Mesenchymal stem cell (in vitro differentiated cells and primary cell): ENCODE measurements around the gene ATP5MK.
"Not testable (repeated sequence)": the region's sequence is repeated elsewhere in the genome, so short reads cannot be mapped to it uniquely, and the experiment has no call there.

Source experiments
- DNase-seq: peaks from one replicate; pipeline ENCODE4 v3.0.0-alpha.2; 2013
- H2AFZ ChIP-seq: one replicate; pipeline ENCODE4 v1.6.1; 2013; ENCODE audit warnings: low read depth, mild to moderate bottlenecking, control low read depth, inconsistent platforms, low read length, moderate library complexity
- H2AK5ac ChIP-seq: 2 replicates; pipeline ENCODE4 v1.6.1; 2013; ENCODE audit warnings: low read length, moderate library complexity, mild to moderate bottlenecking, inconsistent platforms; ENCODE audit not compliant: severe bottlenecking
- H2BK120ac ChIP-seq: one replicate; pipeline ENCODE4 v1.6.1; 2013; ENCODE audit warnings: low read depth, mild to moderate bottlenecking, inconsistent platforms, low read length, moderate library complexity
- H2BK12ac ChIP-seq, 2 experiments: one replicate each; pipeline ENCODE4 v1.6.1; 2013; ENCODE audit warnings: inconsistent platforms in 2 of 2, low read length in 2 of 2, mild to moderate bottlenecking in 2 of 2, moderate library complexity in 2 of 2, control low read depth in 1 of 2
- H2BK15ac ChIP-seq: one replicate; pipeline ENCODE4 v1.6.1; 2013; ENCODE audit warnings: mild to moderate bottlenecking, low read depth, inconsistent platforms; ENCODE audit not compliant: poor library complexity, severe bottlenecking
- H2BK5ac ChIP-seq: 2 replicates; pipeline ENCODE4 v1.6.1; 2013; ENCODE audit warnings: low read depth, mild to moderate bottlenecking, low read length, control low read depth, inconsistent platforms; ENCODE audit not compliant: poor library complexity, severe bottlenecking
- H3K14ac ChIP-seq, 2 experiments: one replicate each; pipeline ENCODE4 v1.6.1; 2013; ENCODE audit warnings: inconsistent platforms in 2 of 2, low read length in 2 of 2, control low read depth in 1 of 2, mild to moderate bottlenecking in 1 of 2, moderate library complexity in 1 of 2
- H3K18ac ChIP-seq, 2 experiments: one replicate each; pipeline ENCODE4 v1.6.1; 2013; ENCODE audit warnings: inconsistent platforms in 2 of 2, low read length in 2 of 2, control low read depth in 1 of 2, low read depth in 1 of 2, mild to moderate bottlenecking in 1 of 2
- H3K23ac ChIP-seq, 2 experiments: one replicate each; pipeline ENCODE4 v1.6.1; 2013; ENCODE audit warnings: inconsistent platforms in 2 of 2, low read length in 2 of 2, mild to moderate bottlenecking in 2 of 2, moderate library complexity in 2 of 2, control low read depth in 1 of 2
- H3K27ac ChIP-seq: 2 replicates; pipeline ENCODE4 v1.5.1; 2013; ENCODE audit warnings: mild to moderate bottlenecking, moderate library complexity, low read length, control low read depth, inconsistent platforms; ENCODE audit not compliant: poor library complexity, severe bottlenecking
- H3K27me3 ChIP-seq, 2 experiments: 2 replicates each; pipeline versions ENCODE4 v1.6.1 to v1.7.0; 2013; ENCODE audit warnings: low read length in 2 of 2, mild to moderate bottlenecking in 2 of 2, moderate library complexity in 2 of 2, control low read depth in 1 of 2, inconsistent platforms in 1 of 2; ENCODE audit not compliant: control insufficient read depth in 1 of 2, insufficient read depth in 1 of 2
- H3K36me3 ChIP-seq, 2 experiments: 2 replicates each; pipeline versions ENCODE4 v1.6.1 to v1.7.0; 2013; ENCODE audit warnings: low read length in 2 of 2, control low read depth in 1 of 2, inconsistent platforms in 1 of 2, low read depth in 1 of 2, mild to moderate bottlenecking in 1 of 2; ENCODE audit not compliant: insufficient read depth in 2 of 2, control insufficient read depth in 1 of 2
- H3K4ac ChIP-seq, 2 experiments: one replicate each; pipeline ENCODE4 v1.6.1; 2013; ENCODE audit warnings: inconsistent platforms in 2 of 2, low read length in 2 of 2, mild to moderate bottlenecking in 2 of 2, moderate library complexity in 2 of 2, control low read depth in 1 of 2, low read depth in 1 of 2
- H3K4me1 ChIP-seq: 2 replicates; pipeline ENCODE4 v1.6.1; 2013; ENCODE audit warnings: low read depth, low read length, control low read depth; ENCODE audit not compliant: control insufficient read depth, insufficient read depth
- H3K4me2 ChIP-seq: 2 replicates; pipeline ENCODE4 v1.6.1; 2013; ENCODE audit warnings: low read length, mild to moderate bottlenecking, inconsistent platforms; ENCODE audit not compliant: poor library complexity, severe bottlenecking
- H3K4me3 ChIP-seq, 2 experiments: 2 replicates each; pipeline versions ENCODE4 v1.5.1 to v1.7.0; 2013; ENCODE audit warnings: low read length in 2 of 2, mild to moderate bottlenecking in 2 of 2, control low read depth in 1 of 2, low read depth in 1 of 2; ENCODE audit not compliant: insufficient read depth in 1 of 2
- H3K79me1 ChIP-seq: replicated peaks from 2 replicates; pipeline ENCODE4 v1.6.1; 2013; ENCODE audit warnings: mild to moderate bottlenecking, control low read depth, low read length, inconsistent platforms; ENCODE audit not compliant: poor library complexity, severe bottlenecking
- H3K9ac ChIP-seq: 2 replicates; pipeline ENCODE4 v1.7.0; 2013; ENCODE audit warnings: mild to moderate bottlenecking, low read length, moderate library complexity
- H3K9me3 ChIP-seq: 2 replicates; pipeline ENCODE4 v1.7.0; 2013; ENCODE audit warnings: mild to moderate bottlenecking, low read length; ENCODE audit not compliant: control insufficient read depth
- H4K8ac ChIP-seq: one replicate; pipeline ENCODE4 v1.6.1; 2013; ENCODE audit warnings: inconsistent platforms, mild to moderate bottlenecking, low read length, moderate library complexity
- H4K91ac ChIP-seq: one replicate; pipeline ENCODE4 v1.6.1; 2013; ENCODE audit warnings: mild to moderate bottlenecking, low read length, inconsistent platforms
- WGBS: methylation state at CpG from one replicate; pipeline ENCODE4 v1.1.7; 2013; ENCODE audit warnings: mixed read lengths; 5-methylcytosine and 5-hydroxymethylcytosine counted together

Gene ATP5MK

DNA sequence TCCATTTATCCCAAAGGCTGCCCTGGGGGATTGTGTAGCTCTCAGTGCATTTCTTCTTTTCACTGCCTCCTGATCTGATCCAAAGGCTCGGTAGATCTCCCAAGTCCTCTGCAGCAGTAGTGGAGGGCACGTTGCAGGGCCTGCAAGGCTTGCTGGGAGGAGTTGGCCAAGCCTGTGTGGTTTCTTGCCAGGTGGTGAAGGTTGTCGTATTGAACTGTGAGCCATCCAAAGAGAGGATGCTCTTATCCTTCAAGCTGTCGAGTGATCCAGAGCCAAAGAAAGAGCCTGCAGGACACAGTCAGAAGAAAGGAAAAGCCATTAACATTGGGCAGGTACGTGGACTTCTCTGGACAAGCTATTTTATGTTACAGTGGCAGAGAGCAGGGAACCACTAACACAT, 21.3 kb upstream of the ATP5MK start:
- no peak overlapping the region for H2AFZ ChIP-seq

GRCh38 chr10:103417148-103417469, 20.8 kb upstream of the ATP5MK start:
- H2AK5ac ChIP-seq, H2AFZ ChIP-seq, H3K4ac ChIP-seq, H4K8ac ChIP-seq, H3K4me2 ChIP-seq, H2BK120ac ChIP-seq, H3K14ac ChIP-seq, DNase-seq, H3K27ac ChIP-seq, H3K9ac ChIP-seq, H3K27me3 ChIP-seq, H2BK15ac ChIP-seq, H3K9me3 ChIP-seq, H2BK12ac ChIP-seq, H2BK5ac ChIP-seq, H3K23ac ChIP-seq, H4K91ac ChIP-seq, H3K4me1 ChIP-seq, H3K18ac ChIP-seq, H3K4me3 ChIP-seq: not testable (repeated sequence)
- 97% methylated on average over 5 of the region's 5 CpGs for WGBS
- Histone ChIP-seq H3K79me1 (peaks cover 21% of the 10 kb centered on the region), H3K36me3 (peaks cover 86 to 94% of the 10 kb centered on the region in 2 experiments)

More for the DNA sequence above, 21.3 kb upstream of the ATP5MK start:
- no peaks in the 10 kb centered on the region for H3K4me1 ChIP-seq
- no peak overlapping the region for H3K4me2 ChIP-seq
- no peak overlapping the region for H2BK12ac ChIP-seq
- peaks cover 83 to 94% of the 10 kb centered on the region in 2 experiments for H3K36me3 ChIP-seq
- no peaks in the 10 kb centered on the region for H3K27me3 ChIP-seq
- H2BK120ac ChIP-seq = no peak overlapping the region
- no peak overlapping the region for H2AK5ac ChIP-seq
- H3K79me1 ChIP-seq = peaks cover 24% of the 10 kb centered on the region
- no peak overlapping the region for H4K91ac ChIP-seq
- H3K9ac ChIP-seq = no peak overlapping the region
- no peak overlapping the region for H2BK5ac ChIP-seq
- H3K14ac ChIP-seq = no peak overlapping the region
- 96% methylated on average over 5 of the region's 5 CpGs for WGBS
- no peaks in the 10 kb centered on the region for H3K9me3 ChIP-seq
- no peak overlapping the region for H3K18ac ChIP-seq
- H2BK15ac ChIP-seq = no peak overlapping the region
- DNase-seq = no peak
- H3K23ac ChIP-seq = no peak overlapping the region
- H3K4ac ChIP-seq = no peak overlapping the region
- H3K27ac ChIP-seq = no peak overlapping the region
- H3K4me3 ChIP-seq = no peak overlapping the region
- H4K8ac ChIP-seq = no peak overlapping the region

DNA sequence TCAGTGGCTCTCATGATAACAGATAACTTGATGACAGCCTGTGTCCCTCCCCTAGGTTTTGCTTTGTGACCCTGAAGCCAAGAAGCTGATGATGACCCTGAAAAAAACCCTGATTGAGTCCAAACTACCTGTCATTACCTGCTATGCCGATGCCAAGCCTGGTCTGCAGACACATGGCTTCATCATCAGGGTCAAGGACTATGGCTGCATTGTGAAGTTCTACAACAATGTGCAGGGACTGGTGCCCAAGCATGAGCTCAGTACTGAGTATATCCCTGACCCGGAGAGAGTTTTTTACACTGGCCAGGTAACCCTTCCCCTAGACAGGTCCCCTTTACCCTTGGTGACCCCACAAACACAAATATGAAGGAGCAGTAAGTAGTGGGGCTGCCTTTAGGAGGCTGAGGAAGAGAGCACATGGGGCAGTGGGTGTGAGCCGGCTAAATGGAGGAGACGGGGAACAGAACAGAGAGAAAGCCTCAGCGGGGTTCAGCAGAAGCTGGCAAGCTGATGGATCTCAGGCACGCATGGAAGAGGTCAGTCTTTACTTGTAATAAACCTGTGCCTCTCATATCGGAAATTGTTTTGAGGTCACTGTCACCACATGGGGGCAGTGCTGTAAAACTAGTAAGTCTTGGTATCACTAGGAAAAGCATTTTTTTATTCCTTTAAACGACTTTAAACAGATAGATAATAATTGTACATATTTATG, 20.3 kb upstream of the ATP5MK start:
- no peak overlapping the region for H3K18ac ChIP-seq
- no peaks in the 10 kb centered on the region for H3K27me3 ChIP-seq
- no peak overlapping the region for H2AFZ ChIP-seq
- H3K4me3 ChIP-seq = no peak overlapping the region
- peak; percentile 68 for DNase-seq
- no peak overlapping the region for H3K4me2 ChIP-seq
- no peak overlapping the region for H3K14ac ChIP-seq
- no peak overlapping the region for H2BK5ac ChIP-seq
- peaks cover 21% of the 10 kb centered on the region for H3K79me1 ChIP-seq
- no peaks in the 10 kb centered on the region for H3K9me3 ChIP-seq
- H3K4me1 ChIP-seq = no peaks in the 10 kb centered on the region
- no peak overlapping the region for H3K4ac ChIP-seq
- H3K27ac ChIP-seq = no peak overlapping the region
- H4K8ac ChIP-seq = no peak overlapping the region
- H2BK12ac ChIP-seq = no peak overlapping the region
- H2BK120ac ChIP-seq = no peak overlapping the region
- H3K9ac ChIP-seq = no peak overlapping the region
- H3K36me3 ChIP-seq = peaks cover 88 to 98% of the 10 kb centered on the region in 2 experiments
- no peak overlapping the region for H4K91ac ChIP-seq
- no peak overlapping the region for H3K23ac ChIP-seq
- H2AK5ac ChIP-seq = no peak overlapping the region
- no peak overlapping the region for H2BK15ac ChIP-seq
- WGBS = 91% methylated on average over 6 of the region's 8 CpGs

- 93% methylated on average over 8 of the region's 8 CpGs for WGBS
Observed at GRCh38 chr10:103415581-103415980, 19.3 kb upstream of the ATP5MK start.

More at GRCh38 chr10:103415581-103415980, 19.3 kb upstream of the ATP5MK start:
- no peak overlapping the region for H2BK15ac ChIP-seq
- no peak for DNase-seq
- H3K9ac ChIP-seq = no peak overlapping the region
- no peaks in the 10 kb centered on the region for H3K9me3 ChIP-seq
- no peak overlapping the region for H3K4me3 ChIP-seq
- no peak overlapping the region for H4K8ac ChIP-seq
- H2AFZ ChIP-seq = no peak overlapping the region
- H3K36me3 ChIP-seq = peaks cover 88 to 99% of the 10 kb centered on the region in 2 experiments
- no peak overlapping the region for H3K4me2 ChIP-seq
- no peak overlapping the region for H3K18ac ChIP-seq
- H3K14ac ChIP-seq = no peak overlapping the region
- no peaks in the 10 kb centered on the region for H3K4me1 ChIP-seq
- no peak overlapping the region for H2BK120ac ChIP-seq
- no peak overlapping the region for H3K4ac ChIP-seq
- H3K27me3 ChIP-seq = no peaks in the 10 kb centered on the region
- peaks cover 18% of the 10 kb centered on the region for H3K79me1 ChIP-seq
- no peak overlapping the region for H3K23ac ChIP-seq
- H2BK12ac ChIP-seq = no peak overlapping the region
- no peak overlapping the region for H2BK5ac ChIP-seq
- no peak overlapping the region for H2AK5ac ChIP-seq
- no peak overlapping the region for H4K91ac ChIP-seq
- no peak overlapping the region for H3K27ac ChIP-seq
